OCI-LY7 (cell line): Measurements from ENCODE around the gene CCNI. TPM values are rescaled to one million over a fixed set of nuclear protein-coding genes. Genes with fewer than 3 reads are reported as not detected.
A peak's percentile ranks its signal among the peaks of the same experiment; 100 is the strongest.

Experiments used
- BruUV-seq: library from RNA; stranded (reverse); fragments of 400-500 nt; replicated peaks from 2 replicates; lab custom pipeline; 2021; lab: Mats Ljungman, UMichigan
- CTCF ChIA-PET: fragments of 300-600 bp; sonication (Branson Sonifier 250); formaldehyde crosslinking; loops from one replicate; lab custom pipeline; 2022; ENCODE audit warnings: antibody characterized with exemption; ENCODE audit not compliant: unreplicated experiment; lab: Charles Lee
- POLR2A ChIA-PET: fragments of 300-600 bp; sonication (Branson Sonifier 250); formaldehyde crosslinking; loops from one replicate; lab custom pipeline; 2022; ENCODE audit warnings: antibody characterized with exemption; lab: Charles Lee
- DNase-seq: peaks from one replicate; pipeline ENCODE4 v3.0.0-alpha.2; 2015; ENCODE audit warnings: low spot score
- H2AFZ ChIP-seq: fragments of 200-600 bp; sonication (generic), shearing (Covaris generic); 2 replicates; pipeline ENCODE4 v1.6.1; 2014; ENCODE audit warnings: mild to moderate bottlenecking, antibody characterized with exemption, low read length, moderate library complexity
- H3K27ac ChIP-seq: fragments of 200-600 bp; sonication (generic); 2 replicates; pipeline ENCODE4 v1.5.1; 2014; ENCODE audit warnings: mixed run types, low read depth, mild to moderate bottlenecking, moderate library complexity, low read length, inconsistent platforms; ENCODE audit not compliant: poor library complexity, severe bottlenecking
- H3K36me3 ChIP-seq: fragments of 200-600 bp; sonication (generic); 2 replicates; pipeline ENCODE4 v1.6.1; 2014; ENCODE audit warnings: mild to moderate bottlenecking, antibody characterized with exemption, low read length, moderate library complexity, mixed read lengths; ENCODE audit not compliant: insufficient read depth
- H3K4me1 ChIP-seq: fragments of 200-600 bp; sonication (generic); 2 replicates; pipeline ENCODE4 v1.5.1; 2014; ENCODE audit warnings: mild to moderate bottlenecking, low read length; ENCODE audit not compliant: insufficient read depth, poor library complexity, severe bottlenecking
- H3K4me2 ChIP-seq: fragments of 200-600 bp; sonication (generic); 2 replicates; pipeline ENCODE4 v1.6.1; 2014; ENCODE audit warnings: mild to moderate bottlenecking, low read length
- H3K4me3 ChIP-seq: fragments of 200-600 bp; sonication (generic); 2 replicates; pipeline ENCODE4 v1.5.1; 2014; ENCODE audit warnings: mild to moderate bottlenecking, low read depth, low read length; ENCODE audit not compliant: poor library complexity, severe bottlenecking
- H3K79me2 ChIP-seq: fragments of 200-600 bp; sonication (generic); 2 replicates; pipeline ENCODE4 v1.6.1; 2016; ENCODE audit warnings: low read depth, mild to moderate bottlenecking, low read length, moderate library complexity, mixed read lengths; ENCODE audit not compliant: insufficient read depth
- H3K9me2 ChIP-seq: fragments of 200-600 bp; sonication (generic); 2 replicates; pipeline ENCODE4 v1.6.1; 2016; ENCODE audit warnings: mild to moderate bottlenecking, low read length, mixed read lengths; ENCODE audit not compliant: insufficient read depth
- H3K9me3 ChIP-seq: fragments of 200-600 bp; sonication (generic); 2 replicates; pipeline ENCODE4 v1.6.1; 2014; ENCODE audit warnings: mild to moderate bottlenecking, mixed run types, low read length, mixed read lengths
- H4K20me1 ChIP-seq: fragments of 200-600 bp; sonication (generic); 2 replicates; pipeline ENCODE4 v1.6.1; 2014; ENCODE audit warnings: mild to moderate bottlenecking, antibody characterized with exemption, low read length, moderate library complexity, mixed read lengths; ENCODE audit not compliant: insufficient read depth
- CTCF ChIP-seq: fragments of 200-600 bp; sonication (generic); conservative IDR thresholded peaks from 2 replicates; pipeline ENCODE4 v1.5.1; 2014; ENCODE audit warnings: mild to moderate bottlenecking, antibody characterized with exemption, low read length, moderate library complexity, mixed read lengths
- EZH2phosphoT487 ChIP-seq: fragments of 200-600 bp; sonication (generic); IDR thresholded peaks from 2 replicates; pipeline ENCODE4 v1.6.1; 2018; ENCODE audit warnings: low read depth, borderline replicate concordance, mild to moderate bottlenecking, mixed run types, antibody characterized with exemption, low read length, moderate library complexity, mixed read lengths
- intact Hi-C: fragments of 100-400 bp; cut with micrococcal nuclease; formaldehyde crosslinking; loops from one replicate; pipeline ENCODE4 v1.10.0; 2022; ENCODE audit not compliant: unreplicated experiment
- total RNA-seq, 2 experiments: library from RNA; depleted of rRNA in 1 of 2; stranded (reverse); fragments of >200 nt in 1 of 2; shearing (Covaris generic) in 1 of 2; gene quantifications; 2 replicates each; pipeline ENCODE4 v1.2.3, GENCODE V29; 2014 to 2022

Gene CCNI
- total RNA-seq, 2 experiments from 2014 or later, result 105 to 293 TPM

DNA sequence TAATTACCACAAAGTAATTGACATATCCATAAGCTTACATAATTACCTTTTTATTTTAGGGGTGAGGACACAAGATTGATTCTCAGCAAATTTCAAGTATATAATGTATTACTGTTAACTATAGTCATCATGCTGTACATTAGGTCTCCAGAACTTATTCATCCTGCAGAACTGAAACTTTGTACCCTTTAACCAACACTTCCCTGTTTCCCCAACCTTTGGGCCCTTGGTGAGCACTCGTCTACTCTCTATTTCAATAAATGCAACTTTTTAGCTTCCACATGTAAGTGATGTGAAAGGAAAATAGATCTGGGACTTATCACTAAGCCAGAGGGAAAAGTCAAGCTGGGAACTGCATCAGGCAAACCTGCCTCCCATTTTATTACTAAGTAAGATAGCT, 47.6 kb upstream of the CCNI start:
- H2AFZ ChIP-seq, result peak overlapping the region; percentile 68; the same call in 1 of the 2 replicates
- no peak overlapping the region for H3K27ac ChIP-seq
- ChIA-PET CTCF (no interaction called here), POLR2A (interaction anchor here (0.9 to 6.3 kb wide), 6 partner anchors 12 to 31 kb away, joined by 3 to 117 read pairs (median 10); partner anchors contain the start of gene CCNG2)
- no peak overlapping the region for H3K4me2 ChIP-seq
- H3K9me3 ChIP-seq, result no peaks in the 10 kb centered on the region
- H3K4me3 ChIP-seq, result no peak overlapping the region
- BruUV-seq, result no TSS peak
- no peaks in the 10 kb centered on the region for H4K20me1 ChIP-seq
- intact Hi-C loops, result no loop called here
- DNase-seq, result no peak
- no peaks in the 10 kb centered on the region for H3K36me3 ChIP-seq
- H3K79me2 ChIP-seq, result no peaks in the 10 kb centered on the region
- TF ChIP-seq EZH2phosphoT487 (no peak), CTCF (no peak)
- H3K4me1 ChIP-seq, result peaks cover 50% of the 10 kb centered on the region
- H3K9me2 ChIP-seq, result no peaks in the 10 kb centered on the region

DNA sequence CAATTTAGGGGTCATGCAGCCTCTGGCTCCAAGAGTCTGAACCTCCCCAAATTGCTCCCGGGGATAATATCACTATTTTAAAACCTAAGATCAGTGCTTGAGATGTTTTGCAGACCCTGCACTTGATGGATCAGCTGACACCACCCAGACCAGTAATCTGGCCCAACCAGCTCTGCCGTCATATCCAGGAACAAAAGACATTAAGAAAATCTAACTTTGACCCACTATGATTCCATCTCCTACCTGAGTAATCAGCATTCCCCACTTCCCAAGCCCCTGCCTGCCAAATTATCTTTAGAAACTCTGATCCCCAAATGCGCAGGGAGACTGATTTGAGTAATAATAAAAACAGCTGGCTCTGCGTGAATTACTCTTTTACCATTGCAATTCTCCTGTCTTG, 46.9 kb upstream of the CCNI start:
- CTCF ChIA-PET, result no interaction called here
- H3K27ac ChIP-seq, result no peak overlapping the region
- H3K9me3 ChIP-seq, result 0 out of 2 replicates have a peak, but pooled peaks cover 2% of the 10 kb centered on the region
- no peak overlapping the region for H3K4me3 ChIP-seq
- H3K79me2 ChIP-seq, result no peaks in the 10 kb centered on the region
- POLR2A ChIA-PET, result interaction anchor here (0.9 to 6.3 kb wide), 6 partner anchors 12 to 44 kb away, joined by 3 to 117 read pairs (median 7); partner anchors contain the start of gene CCNG2
- intact Hi-C loops, result no loop called here
- H4K20me1 ChIP-seq, result no peaks in the 10 kb centered on the region
- no peak for DNase-seq
- no peaks in the 10 kb centered on the region for H3K36me3 ChIP-seq
- peaks cover 42% of the 10 kb centered on the region for H3K4me1 ChIP-seq
- BruUV-seq, result no TSS peak
- H2AFZ ChIP-seq, result no peak overlapping the region
- H3K9me2 ChIP-seq, result no peaks in the 10 kb centered on the region
- H3K4me2 ChIP-seq, result no peak overlapping the region
- TF ChIP-seq EZH2phosphoT487 (no peak), CTCF (no peak)

DNA sequence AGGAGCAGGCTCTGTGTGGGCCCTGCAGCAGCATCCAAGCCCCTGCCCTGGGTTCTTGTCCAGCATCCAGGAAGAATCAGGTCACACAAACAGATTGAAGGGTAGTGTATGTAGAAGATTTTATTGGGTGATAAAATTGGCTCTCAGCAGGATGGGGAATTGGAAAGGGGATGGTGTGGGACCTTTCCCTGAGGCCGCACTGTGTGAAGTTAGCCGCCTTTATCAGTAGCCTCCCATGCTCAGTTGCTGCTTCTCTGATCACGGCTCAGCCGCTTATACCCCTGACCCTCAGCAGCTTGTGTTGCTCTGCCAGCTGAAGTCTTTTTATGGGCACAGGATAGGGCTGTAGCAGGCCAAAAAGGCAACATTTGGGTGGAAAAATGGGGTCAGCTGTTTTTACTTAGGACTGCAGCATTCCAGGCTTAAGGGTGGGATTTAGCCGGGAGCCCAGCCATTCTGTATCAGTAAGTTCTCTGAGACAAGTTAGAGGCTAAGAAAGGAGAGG, 46.0 kb upstream of the CCNI start:
- H3K4me3 ChIP-seq, result no peak overlapping the region
- BruUV-seq, result no TSS peak
- H3K4me2 ChIP-seq, result no peak overlapping the region
- ChIA-PET CTCF (no interaction called here), POLR2A (interaction anchor here (1.0 to 1.3 kb wide), 2 partner anchors 33 to 43 kb away, joined by 6 read pairs; no protein-coding TSS in a partner anchor)
- H3K9me2 ChIP-seq, result no peaks in the 10 kb centered on the region
- no peak for DNase-seq
- 0 out of 2 replicates have a peak, but pooled peaks cover 6% of the 10 kb centered on the region for H3K9me3 ChIP-seq
- no peak for TF ChIP-seq CTCF
- no peak for TF ChIP-seq EZH2phosphoT487
- no peaks in the 10 kb centered on the region for H4K20me1 ChIP-seq
- no peak overlapping the region for H2AFZ ChIP-seq
- no peaks in the 10 kb centered on the region for H3K79me2 ChIP-seq
- H3K36me3 ChIP-seq, result no peaks in the 10 kb centered on the region
- H3K4me1 ChIP-seq, result peaks cover 34% of the 10 kb centered on the region
- intact Hi-C loops, result no loop called here
- H3K27ac ChIP-seq, result no peak overlapping the region
